Epithelial cell of esophagus (primary cell): ENCODE data around the gene KCNC4.

Experiments
- DNase-seq: peaks from one replicate; pipeline ENCODE4 v3.0.0; 2010; ENCODE audit warnings: low read depth
- H3K4me3 ChIP-seq: 2 replicates; pipeline ENCODE4 v1.5.1; 2011; ENCODE audit warnings: mild to moderate bottlenecking, low read length, control low read depth
- TF ChIP-seq, protein P1 (sequence below): IDR thresholded peaks from 2 replicates; pipeline ENCODE4 v1.5.1; 2011; ENCODE audit warnings: low read depth, mild to moderate bottlenecking, low read length, control low read depth, inconsistent platforms; ENCODE audit not compliant: insufficient read depth; ENCODE audit errors: missing control alignments

The KCNC4 gene

DNA sequence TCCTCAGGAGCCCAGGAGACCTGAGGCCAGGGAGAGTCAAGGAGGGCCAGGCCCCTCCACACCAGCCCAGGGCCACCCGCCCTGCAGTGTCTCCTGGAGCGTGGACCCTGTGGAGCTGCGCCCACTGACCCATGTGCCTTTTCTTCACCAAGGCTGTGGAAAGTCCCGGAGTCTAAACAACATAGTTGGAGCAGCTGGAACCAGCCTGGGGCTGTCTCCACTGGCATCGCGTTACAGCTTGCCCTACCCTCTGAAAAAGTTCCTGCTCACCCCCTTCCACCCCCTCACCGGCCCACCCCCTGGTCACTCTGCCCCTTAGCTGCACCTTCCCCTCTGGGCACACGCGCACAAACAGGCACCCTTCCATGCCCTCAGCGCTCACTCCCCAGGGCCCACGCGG lies 18.3 kb downstream of the KCNC4 start:
- TF ChIP-seq, protein P1, sequence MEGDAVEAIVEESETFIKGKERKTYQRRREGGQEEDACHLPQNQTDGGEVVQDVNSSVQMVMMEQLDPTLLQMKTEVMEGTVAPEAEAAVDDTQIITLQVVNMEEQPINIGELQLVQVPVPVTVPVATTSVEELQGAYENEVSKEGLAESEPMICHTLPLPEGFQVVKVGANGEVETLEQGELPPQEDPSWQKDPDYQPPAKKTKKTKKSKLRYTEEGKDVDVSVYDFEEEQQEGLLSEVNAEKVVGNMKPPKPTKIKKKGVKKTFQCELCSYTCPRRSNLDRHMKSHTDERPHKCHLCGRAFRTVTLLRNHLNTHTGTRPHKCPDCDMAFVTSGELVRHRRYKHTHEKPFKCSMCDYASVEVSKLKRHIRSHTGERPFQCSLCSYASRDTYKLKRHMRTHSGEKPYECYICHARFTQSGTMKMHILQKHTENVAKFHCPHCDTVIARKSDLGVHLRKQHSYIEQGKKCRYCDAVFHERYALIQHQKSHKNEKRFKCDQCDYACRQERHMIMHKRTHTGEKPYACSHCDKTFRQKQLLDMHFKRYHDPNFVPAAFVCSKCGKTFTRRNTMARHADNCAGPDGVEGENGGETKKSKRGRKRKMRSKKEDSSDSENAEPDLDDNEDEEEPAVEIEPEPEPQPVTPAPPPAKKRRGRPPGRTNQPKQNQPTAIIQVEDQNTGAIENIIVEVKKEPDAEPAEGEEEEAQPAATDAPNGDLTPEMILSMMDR, result no peak
- no peak overlapping the region for H3K4me3 ChIP-seq
- peak; percentile 41 for DNase-seq

DNA sequence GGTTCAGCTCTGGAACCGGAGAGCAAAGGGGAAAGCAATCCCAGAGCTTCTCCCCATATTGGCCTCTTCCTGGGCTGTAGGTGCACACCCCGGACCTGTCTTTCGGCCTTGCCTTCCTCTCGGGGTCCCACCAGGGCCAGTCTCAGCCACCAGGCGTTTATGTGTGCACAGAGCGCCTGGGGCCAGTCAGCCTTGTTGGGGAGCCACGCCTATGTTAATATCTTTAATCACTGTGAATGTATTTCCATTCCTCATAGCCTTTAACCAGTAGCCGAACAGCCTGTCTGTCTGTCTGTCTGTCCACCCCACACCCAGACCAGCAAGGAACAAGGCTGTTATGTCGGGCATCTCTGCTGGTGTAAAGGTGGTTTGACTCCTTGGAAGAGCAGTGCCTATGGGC lies 18.8 kb downstream of the KCNC4 start:
- TF ChIP-seq, protein P1, result no peak
- DNase-seq, result no peak
- H3K4me3 ChIP-seq, result no peak overlapping the region

DNA sequence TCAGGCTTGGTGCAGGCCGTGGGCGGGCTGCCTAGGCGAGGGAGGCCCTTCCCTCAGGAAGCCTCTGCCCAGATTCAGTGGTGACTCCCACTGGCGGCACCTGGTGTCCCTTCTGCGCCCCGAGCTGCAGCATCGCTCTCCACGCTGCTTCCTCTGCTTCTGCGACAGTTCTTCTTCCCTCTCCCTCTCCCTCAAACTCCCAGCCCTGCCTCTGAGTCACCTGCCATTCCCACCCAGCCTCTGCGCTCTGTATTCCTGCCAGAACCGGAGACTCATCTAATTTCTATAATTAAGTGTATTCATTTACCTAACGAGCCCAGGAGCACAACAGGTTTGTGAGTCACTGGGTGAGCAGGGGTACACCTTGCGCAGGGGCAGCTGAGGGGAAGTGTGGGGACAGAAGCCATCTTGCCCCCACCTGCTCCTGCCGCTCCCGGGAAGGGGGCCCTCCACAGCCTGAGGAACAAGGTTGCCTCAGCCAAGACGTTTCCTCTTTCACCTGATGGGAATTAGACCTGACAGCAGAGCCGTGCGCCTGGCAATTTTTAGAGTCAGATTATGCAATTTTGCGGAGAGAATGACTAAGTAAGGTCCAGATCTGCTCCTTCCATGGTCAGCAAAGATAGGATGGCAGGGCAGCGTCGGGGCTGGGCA lies 19.4 kb downstream of the KCNC4 start:
- DNase-seq, result peak; percentile 92
- TF ChIP-seq, protein P1, result no peak
- H3K4me3 ChIP-seq, result no peak overlapping the region

DNA sequence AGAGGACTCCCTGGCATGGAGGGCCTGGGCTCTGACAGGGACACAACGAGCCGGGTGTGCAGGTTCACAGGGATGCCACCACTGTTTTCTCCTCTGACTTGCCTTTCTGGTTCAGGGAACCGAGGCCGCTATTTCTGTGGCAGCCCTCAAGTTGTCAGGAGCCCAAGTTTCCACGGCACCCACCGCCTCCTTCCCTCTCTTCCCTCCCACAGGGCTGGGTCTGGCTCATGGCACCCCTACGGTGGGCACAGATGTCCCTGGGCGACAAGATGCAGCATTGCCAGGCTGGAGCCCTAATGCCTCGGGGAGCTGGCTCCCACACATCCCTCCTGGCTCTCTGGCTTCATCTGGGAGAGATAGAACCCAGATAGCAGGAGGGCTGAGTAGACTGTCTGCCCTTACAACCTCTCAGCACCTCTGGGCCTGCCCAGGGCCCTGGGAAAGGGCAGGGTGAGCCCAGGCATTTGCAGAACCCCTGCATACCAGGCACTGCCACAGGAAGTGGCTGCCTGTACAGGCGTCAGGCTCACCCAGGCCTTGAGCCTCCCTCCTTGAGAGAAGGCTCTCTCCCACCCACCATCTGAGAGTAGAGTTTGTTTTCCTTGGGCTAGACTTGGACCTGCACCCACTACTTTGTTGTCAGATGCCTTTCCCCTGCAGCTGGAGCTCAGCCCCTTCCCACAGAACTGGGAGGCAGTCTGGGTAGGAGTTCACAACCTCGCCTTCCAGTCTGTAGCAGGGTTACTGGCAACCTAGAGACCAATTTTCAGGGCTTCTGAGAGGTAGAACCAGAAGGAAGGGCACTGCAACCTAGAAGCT lies 20.5 kb downstream of the KCNC4 start:
- TF ChIP-seq, protein P1, result no peak
- no peak for DNase-seq
- no peak overlapping the region for H3K4me3 ChIP-seq

DNA sequence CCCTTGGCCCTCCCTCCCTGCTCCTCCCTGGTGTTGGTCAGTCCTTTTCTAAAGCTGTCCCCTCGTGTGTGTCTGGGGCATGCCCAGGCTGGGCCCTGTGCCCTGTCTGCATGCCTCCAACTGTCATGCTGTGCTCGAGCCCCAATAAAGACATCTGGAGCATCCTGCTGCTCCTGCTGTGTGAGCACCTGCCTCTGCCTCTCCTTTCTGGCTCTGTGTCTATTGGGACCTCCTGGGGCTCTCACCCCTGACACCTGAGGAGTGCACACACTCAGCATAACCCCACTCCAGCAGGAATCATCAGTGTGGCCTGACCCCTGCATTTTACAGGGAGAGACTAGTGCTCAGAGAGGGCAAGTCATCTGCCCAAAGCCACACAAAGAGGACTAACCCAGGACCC lies 23.7 kb downstream of the KCNC4 start:
- H3K4me3 ChIP-seq, result no peak overlapping the region
- DNase-seq, result no peak
- TF ChIP-seq, protein P1, result no peak

DNA sequence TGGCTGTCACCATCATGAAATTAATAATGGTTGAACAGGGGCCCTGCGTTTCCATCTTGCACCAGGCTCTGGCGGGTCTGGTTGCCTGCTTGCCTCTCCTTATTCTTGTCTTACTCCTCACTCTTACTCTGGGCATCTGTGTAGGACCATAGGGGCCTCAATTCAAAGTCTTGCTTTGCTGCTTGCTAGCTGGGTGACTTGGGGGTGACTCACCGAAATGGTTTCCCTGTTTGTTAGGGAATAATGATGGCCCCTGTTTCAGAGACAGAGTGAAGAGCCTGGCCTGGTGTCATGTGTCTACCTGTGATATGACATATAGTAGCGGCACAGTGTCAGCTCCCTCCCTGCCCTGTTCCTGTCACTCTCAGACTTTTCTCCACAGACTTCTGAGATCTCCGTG lies 24.6 kb downstream of the KCNC4 start:
- no peak overlapping the region for H3K4me3 ChIP-seq
- TF ChIP-seq, protein P1, result no peak
- DNase-seq, result peak; percentile 59

DNA sequence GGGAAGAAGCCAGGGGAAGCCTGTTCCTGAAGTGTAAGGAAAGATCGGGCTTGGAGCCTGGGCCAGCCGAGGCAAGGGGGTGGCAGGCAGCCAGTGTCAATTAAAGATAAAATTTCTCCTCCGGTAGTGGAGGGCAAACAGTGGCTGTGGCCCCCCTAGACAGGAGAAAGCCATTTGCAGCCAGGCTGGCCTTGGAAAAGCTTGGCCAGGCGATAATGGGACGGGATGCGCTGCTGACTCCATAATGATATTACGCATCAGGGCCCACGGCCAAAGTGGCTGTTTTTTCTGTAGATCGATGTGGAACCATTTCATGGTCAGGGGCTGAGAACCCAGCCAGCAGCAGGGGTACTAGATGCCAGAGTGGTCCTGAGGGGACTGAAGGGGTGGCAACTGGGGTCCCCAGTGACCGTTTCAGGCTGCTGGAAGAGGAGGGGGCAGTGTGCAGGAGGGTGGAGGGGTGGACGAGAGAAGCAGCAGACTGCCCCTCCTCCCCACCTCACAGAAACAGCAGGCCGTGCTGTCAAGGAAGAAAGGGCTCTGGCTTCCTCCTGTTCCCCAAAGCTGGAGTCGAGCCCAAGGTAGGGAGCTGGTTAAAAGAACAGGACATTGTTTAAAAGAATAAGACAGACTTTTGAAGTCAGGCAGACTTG lies 25.2 kb downstream of the KCNC4 start:
- H3K4me3 ChIP-seq, result no peak overlapping the region
- TF ChIP-seq, protein P1, result no peak
- DNase-seq, result no peak
